Glomerular endothelial cell (primary cell): ENCODE results near the gene COL4A1. TPM values are rescaled to one million over a fixed set of nuclear protein-coding genes. Genes with fewer than 3 reads are reported as not detected.

Experiments
- DNase-seq: peaks from one replicate; pipeline ENCODE4 v3.0.0-alpha.2; 2011; ENCODE audit warnings: low read depth, low spot score; ENCODE audit errors: extremely low read depth
- total RNA-seq: library from RNA; depleted of rRNA; stranded (reverse); fragments of >200 nt; gene quantifications from 2 replicates; pipeline ENCODE4 v1.2.3, GENCODE V29; 2015

Gene COL4A1
- total RNA-seq, 1 donor from 2014 or later: 4,558 TPM

DNA sequence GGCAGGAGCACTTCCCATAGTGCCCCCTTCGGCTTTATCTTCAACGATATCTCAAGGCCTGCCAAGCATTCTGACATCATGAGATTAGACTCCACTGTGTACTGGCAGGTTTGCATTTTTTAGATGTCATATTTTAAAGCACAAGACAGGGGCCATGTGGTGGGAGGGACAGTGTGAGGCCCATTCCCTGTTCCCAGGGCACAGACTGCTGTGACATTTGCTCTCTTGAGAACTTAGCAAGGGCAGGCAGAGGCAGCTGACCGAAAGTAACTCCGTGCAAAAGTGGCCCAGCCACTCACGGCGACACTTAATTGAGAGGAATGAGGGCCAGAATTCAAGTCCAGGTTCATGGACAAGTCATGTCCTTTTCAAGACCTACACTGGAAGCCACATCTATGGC, 201.8 kb downstream of the COL4A1 start:
- DNase-seq: no peak

DNA sequence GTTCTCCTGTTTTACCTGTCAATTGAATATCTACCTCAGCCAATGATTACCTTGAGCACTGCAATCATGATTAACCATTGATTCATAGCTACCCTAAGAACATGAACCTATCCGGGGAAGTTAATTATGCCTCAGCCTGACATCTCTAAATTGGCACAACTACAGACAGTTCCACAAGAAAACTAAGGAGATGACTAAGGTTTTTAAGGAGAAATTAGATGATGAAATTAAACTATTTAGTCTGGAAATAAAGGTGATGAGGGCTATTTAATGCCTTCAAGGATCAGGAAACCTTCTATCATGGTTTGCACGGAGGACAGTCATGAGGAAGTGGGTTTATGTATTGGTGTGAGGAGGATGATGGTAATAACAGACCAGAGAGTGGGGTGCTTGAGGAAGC, 203.4 kb downstream of the COL4A1 start:
- no peak for DNase-seq

DNA sequence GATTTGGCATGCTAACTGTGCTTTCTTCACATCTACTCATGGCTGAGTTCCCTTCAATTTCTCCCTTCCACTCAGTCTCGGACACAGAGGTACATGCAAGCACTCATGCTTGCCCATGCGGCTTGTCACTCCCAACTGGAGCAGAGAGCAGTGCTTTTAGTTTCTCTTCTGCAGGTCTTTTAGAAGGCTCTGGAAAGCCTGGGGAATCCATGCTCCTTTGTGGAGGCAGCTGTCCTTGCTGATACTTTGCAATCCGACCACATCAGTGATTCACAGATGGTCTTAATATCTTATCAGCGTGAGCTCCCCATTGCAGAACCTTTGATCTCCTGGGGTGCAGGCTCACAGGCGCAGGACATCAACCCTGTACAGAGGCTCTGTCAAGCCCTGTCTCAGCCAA, 203.9 kb downstream of the COL4A1 start:
- no peak for DNase-seq

- DNase-seq: no peak
Observed at GRCh38 chr13:110102053-110102452, 204.9 kb downstream of the COL4A1 start.

GRCh38 chr13:110099922-110100321, 207.0 kb downstream of the COL4A1 start:
- no peak for DNase-seq

Other genes starting within 250 kb of the COL4A1 start
- 1,851 and 3,750 TPM in 2 replicates for gene COL4A2, start 127 bp upstream of the COL4A1 start, total RNA-seq